CD8-positive, alpha-beta memory T cell (primary cell): ENCODE measurements around the gene CYP2U1. TPM values are rescaled to one million over a fixed set of nuclear protein-coding genes. Genes with fewer than 3 reads are reported as not detected.
"Not testable (repeated sequence)": the region's sequence is repeated elsewhere in the genome, so short reads cannot be mapped to it uniquely, and the experiment has no call there.

Experiments
- CTCF ChIA-PET: fragments of 350-600 bp; sonication (Branson Sonifier 250); formaldehyde crosslinking; loops from one replicate; lab custom pipeline; 2021; ENCODE audit warnings: antibody characterized with exemption; lab: Charles Lee
- POLR2A ChIA-PET: fragments of 350-600 bp; sonication (Branson Sonifier 250); formaldehyde crosslinking; loops from one replicate; lab custom pipeline; 2021; ENCODE audit warnings: antibody characterized with exemption; lab: Charles Lee
- DNase-seq, 5 donors: peaks; one replicate each; pipeline versions ENCODE4 v3.0.0 to v3.0.0-alpha.2; 2020 to 2022; ENCODE audit warnings: mixed read lengths in 1 of 5
- H3K27ac ChIP-seq: one replicate; pipeline ENCODE4 v1.7.0; 2013; ENCODE audit warnings: low read depth, mild to moderate bottlenecking, low read length, moderate library complexity
- H3K27me3 ChIP-seq: 2 replicates; pipeline ENCODE4 v1.7.0; 2013; ENCODE audit warnings: low read length, mild to moderate bottlenecking; ENCODE audit not compliant: insufficient read depth, poor library complexity, severe bottlenecking
- H3K36me3 ChIP-seq: 2 replicates; pipeline ENCODE4 v1.7.0; 2013; ENCODE audit warnings: mild to moderate bottlenecking, low read length, moderate library complexity; ENCODE audit not compliant: insufficient read depth
- H3K4me1 ChIP-seq: 2 replicates; pipeline ENCODE4 v1.7.0; 2013; ENCODE audit warnings: mild to moderate bottlenecking, low read length, moderate library complexity; ENCODE audit not compliant: insufficient read depth
- H3K4me3 ChIP-seq: 2 replicates; pipeline ENCODE4 v1.7.0; 2013; ENCODE audit warnings: mild to moderate bottlenecking, low read length
- H3K9me3 ChIP-seq: 2 replicates; pipeline ENCODE4 v1.7.0; 2013; ENCODE audit warnings: mild to moderate bottlenecking, low read length
- H3K27ac Mint-ChIP-seq, 8 donors: one replicate each; pipeline ENCODE4 v1.8.0; 2020 to 2021; ENCODE audit warnings: mixed read lengths in 8 of 8, mild to moderate bottlenecking in 6 of 8, inconsistent platforms in 3 of 8, moderate library complexity in 3 of 8
- H3K27me3 Mint-ChIP-seq, 2 donors: one replicate each; pipeline ENCODE4 v1.8.0; 2020 to 2021; ENCODE audit warnings: mixed read lengths in 2 of 2, mild to moderate bottlenecking in 1 of 2, moderate library complexity in 1 of 2
- H3K36me3 Mint-ChIP-seq, 3 donors: one replicate each; pipeline ENCODE4 v1.8.0; 2020 to 2021; ENCODE audit warnings: mixed read lengths in 3 of 3, inconsistent platforms in 1 of 3, mild to moderate bottlenecking in 1 of 3
- H3K4me1 Mint-ChIP-seq, 3 donors: one replicate each; pipeline ENCODE4 v1.8.0; 2020 to 2021; ENCODE audit warnings: mixed read lengths in 3 of 3, inconsistent platforms in 1 of 3, mild to moderate bottlenecking in 1 of 3
- H3K4me3 Mint-ChIP-seq, 7 donors: one replicate each; pipeline ENCODE4 v1.8.0; 2020 to 2021; ENCODE audit warnings: mixed read lengths in 7 of 7, mild to moderate bottlenecking in 6 of 7, moderate library complexity in 4 of 7, inconsistent platforms in 2 of 7
- H3K9me3 Mint-ChIP-seq, 5 donors: one replicate each; pipeline ENCODE4 v1.8.0; 2020 to 2022; ENCODE audit warnings: mixed read lengths in 5 of 5, mild to moderate bottlenecking in 3 of 5, moderate library complexity in 2 of 5, inconsistent platforms in 1 of 5
- polyA plus RNA-seq: library from polyadenylated mRNA; unstranded; fragments of 300-500 nt; fragmentation: Illumina TruSeq; gene quantifications from one replicate; pipeline ENCODE4 v1.2.3, GENCODE V29; 2021
- total RNA-seq, 2 experiments: library from RNA; stranded (reverse); gene quantifications; one replicate each; pipeline ENCODE4 v1.2.3, GENCODE V29; 2021

CYP2U1 gene
- total and polyA plus RNA-seq, 3 experiments from 2014 or later: 2.7 to 4.0 (median 2.9) TPM

GRCh38 chr4:107906458-107907100 is 24.8 kb upstream of the CYP2U1 start:
- peaks cover 5% of the 10 kb centered on the region for H3K27me3 ChIP-seq
- Mint-ChIP-seq H3K27me3 (peaks cover 6 to 38% of the 10 kb centered on the region in 2 donors), H3K4me3 (no peak overlapping the region), H3K4me1 (no peaks in the 10 kb centered on the region), H3K9me3 (no peaks in the 10 kb centered on the region), H3K36me3 (no peaks in the 10 kb centered on the region), H3K27ac (no peak overlapping the region)
- H3K4me3 ChIP-seq: no peak overlapping the region
- CTCF ChIA-PET: no interaction called here
- H3K4me1 ChIP-seq: no peaks in the 10 kb centered on the region
- POLR2A ChIA-PET: no interaction called here
- no peaks in the 10 kb centered on the region for H3K36me3 ChIP-seq
- DNase-seq: no peak
- no peak overlapping the region for H3K27ac ChIP-seq
- no peaks in the 10 kb centered on the region for H3K9me3 ChIP-seq

DNA sequence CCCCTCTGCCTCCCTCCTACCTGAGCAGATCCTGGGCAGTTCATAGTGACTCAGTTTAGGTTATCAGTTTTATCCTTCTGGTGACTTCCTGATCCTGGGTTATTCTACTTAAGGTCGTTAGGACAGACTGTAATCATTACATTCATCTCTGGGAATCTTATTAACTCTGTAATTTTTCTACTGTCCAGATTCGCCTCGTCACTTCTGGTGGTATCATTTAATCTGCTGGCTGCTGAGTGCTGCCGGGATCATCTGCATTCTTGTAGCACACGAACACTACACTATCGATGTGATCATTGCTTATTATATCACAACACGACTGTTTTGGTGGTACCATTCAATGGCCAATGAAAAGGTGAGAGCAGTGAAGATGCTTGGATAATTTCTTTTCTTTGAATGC is 23.0 kb upstream of the CYP2U1 start:
- H3K9me3 ChIP-seq: no peaks in the 10 kb centered on the region
- H3K36me3 Mint-ChIP-seq: no peaks in the 10 kb centered on the region
- no peak overlapping the region for H3K27ac ChIP-seq
- no peak for DNase-seq
- peaks cover 5% of the 10 kb centered on the region for H3K27me3 ChIP-seq
- no peaks in the 10 kb centered on the region for H3K9me3 Mint-ChIP-seq
- H3K4me3 Mint-ChIP-seq: no peak overlapping the region
- CTCF ChIA-PET: no interaction called here
- POLR2A ChIA-PET: no interaction called here
- H3K27me3 Mint-ChIP-seq: peaks cover 3 to 27% of the 10 kb centered on the region in 2 donors
- H3K4me1 ChIP-seq: no peaks in the 10 kb centered on the region
- no peaks in the 10 kb centered on the region for H3K36me3 ChIP-seq
- peaks cover 0 to 4% (median 4%) of the 10 kb centered on the region in 3 donors for H3K4me1 Mint-ChIP-seq
- H3K4me3 ChIP-seq: no peak overlapping the region
- H3K27ac Mint-ChIP-seq: no peak overlapping the region

DNA sequence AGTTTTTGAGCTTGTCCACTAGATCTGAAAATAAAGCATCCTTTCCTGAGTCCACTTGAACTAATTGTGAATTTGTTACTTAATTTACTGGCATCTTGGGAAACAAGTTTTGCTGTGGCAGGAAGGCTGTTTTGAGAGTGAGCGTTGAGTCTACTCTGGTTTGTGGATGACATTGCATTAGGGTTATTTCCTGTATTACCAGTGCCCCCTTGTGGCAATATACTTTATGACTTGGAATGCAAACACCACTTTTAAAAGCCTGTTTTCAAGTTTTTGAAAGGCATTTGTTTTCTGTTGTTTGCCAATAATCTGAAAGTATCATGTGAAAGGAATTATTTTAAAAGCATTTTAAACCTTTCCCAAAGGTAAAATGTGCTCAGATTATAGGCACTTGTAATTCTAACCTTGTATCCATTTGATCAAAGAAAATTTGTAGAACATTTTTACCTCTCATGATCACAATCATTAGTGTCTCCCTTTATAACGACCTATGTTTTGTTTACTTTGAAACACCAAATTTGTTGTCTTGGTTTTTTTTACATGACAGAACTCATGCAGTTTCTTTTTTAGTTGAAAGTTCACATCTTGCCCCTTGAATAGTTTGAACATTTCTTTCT is 18.0 kb upstream of the CYP2U1 start:
- POLR2A ChIA-PET: no interaction called here
- no peaks in the 10 kb centered on the region for H3K9me3 Mint-ChIP-seq
- Histone ChIP-seq H3K27ac (no peak overlapping the region), H3K9me3 (no peaks in the 10 kb centered on the region), H3K4me1 (no peaks in the 10 kb centered on the region), H3K27me3 (no peaks in the 10 kb centered on the region), H3K4me3 (no peak overlapping the region), H3K36me3 (no peaks in the 10 kb centered on the region)
- DNase-seq: peak in 2 of 5 donors; percentile 46 to 57
- CTCF ChIA-PET: interaction anchor here (0.7 to 1.3 kb wide), 2 partner anchors 10 to 18 kb away, joined by 3 to 5 read pairs; no protein-coding TSS in a partner anchor
- H3K27me3 Mint-ChIP-seq: peaks cover under 1 to 31% of the 10 kb centered on the region in 2 donors
- no peak overlapping the region for H3K4me3 Mint-ChIP-seq
- H3K4me1 Mint-ChIP-seq: peaks cover 0 to 4% (median 4%) of the 10 kb centered on the region in 3 donors
- no peak overlapping the region for H3K27ac Mint-ChIP-seq
- no peaks in the 10 kb centered on the region for H3K36me3 Mint-ChIP-seq

- Histone ChIP-seq H3K36me3 (no peaks in the 10 kb centered on the region), H3K4me1 (no peaks in the 10 kb centered on the region), H3K9me3 (no peaks in the 10 kb centered on the region), H3K27me3 (no peaks in the 10 kb centered on the region), H3K4me3 (no peak overlapping the region), H3K27ac (no peak overlapping the region)
- Mint-ChIP-seq H3K4me3 (no peak overlapping the region), H3K4me1 (peaks cover 0 to 4% (median 4%) of the 10 kb centered on the region in 3 donors), H3K27ac (no peak overlapping the region), H3K36me3 (no peaks in the 10 kb centered on the region), H3K9me3 (peaks cover 3 to 11% (median 8%) of the 10 kb centered on the region in 5 donors), H3K27me3 (peaks cover 9 to 37% of the 10 kb centered on the region in 2 donors)
- POLR2A ChIA-PET: no interaction called here
- CTCF ChIA-PET: no interaction called here
- no peak for DNase-seq
These were observed 16.1 kb upstream of the CYP2U1 start for GRCh38 chr4:107915220-107915619.

- no peak overlapping the region for H3K27ac ChIP-seq
- no peak overlapping the region for H3K4me3 ChIP-seq
- no peaks in the 10 kb centered on the region for H3K4me1 ChIP-seq
- no peaks in the 10 kb centered on the region for H3K9me3 ChIP-seq
- H3K27me3 ChIP-seq: no peaks in the 10 kb centered on the region
- H3K9me3 Mint-ChIP-seq: peaks cover 3 to 11% (median 8%) of the 10 kb centered on the region in 5 donors
- ChIA-PET CTCF (no interaction called here), POLR2A (no interaction called here)
- H3K36me3 Mint-ChIP-seq: no peaks in the 10 kb centered on the region
- peaks cover 0 to 4% (median 4%) of the 10 kb centered on the region in 3 donors for H3K4me1 Mint-ChIP-seq
- no peak overlapping the region for H3K4me3 Mint-ChIP-seq
- H3K27ac Mint-ChIP-seq: no peak overlapping the region
- H3K36me3 ChIP-seq: no peaks in the 10 kb centered on the region
- no peak for DNase-seq
- peaks cover 14 to 35% of the 10 kb centered on the region in 2 donors for H3K27me3 Mint-ChIP-seq
These were observed 14.7 kb upstream of the CYP2U1 start for GRCh38 chr4:107916623-107917022.

GRCh38 chr4:107917500-107917899 is 13.8 kb upstream of the CYP2U1 start:
- Histone ChIP-seq H3K9me3 (no peaks in the 10 kb centered on the region), H3K36me3 (no peaks in the 10 kb centered on the region), H3K27me3 (no peaks in the 10 kb centered on the region), H3K4me3 (no peak overlapping the region), H3K4me1 (no peaks in the 10 kb centered on the region), H3K27ac (no peak overlapping the region)
- ChIA-PET CTCF (no interaction called here), POLR2A (no interaction called here)
- DNase-seq: no peak
- peaks cover 3 to 11% (median 8%) of the 10 kb centered on the region in 5 donors for H3K9me3 Mint-ChIP-seq
- peaks cover 15 to 42% of the 10 kb centered on the region in 2 donors for H3K27me3 Mint-ChIP-seq
- H3K27ac Mint-ChIP-seq: no peak overlapping the region
- H3K4me3 Mint-ChIP-seq: no peak overlapping the region
- H3K4me1 Mint-ChIP-seq: peaks cover 0 to 4% (median 4%) of the 10 kb centered on the region in 3 donors
- H3K36me3 Mint-ChIP-seq: no peaks in the 10 kb centered on the region

DNA sequence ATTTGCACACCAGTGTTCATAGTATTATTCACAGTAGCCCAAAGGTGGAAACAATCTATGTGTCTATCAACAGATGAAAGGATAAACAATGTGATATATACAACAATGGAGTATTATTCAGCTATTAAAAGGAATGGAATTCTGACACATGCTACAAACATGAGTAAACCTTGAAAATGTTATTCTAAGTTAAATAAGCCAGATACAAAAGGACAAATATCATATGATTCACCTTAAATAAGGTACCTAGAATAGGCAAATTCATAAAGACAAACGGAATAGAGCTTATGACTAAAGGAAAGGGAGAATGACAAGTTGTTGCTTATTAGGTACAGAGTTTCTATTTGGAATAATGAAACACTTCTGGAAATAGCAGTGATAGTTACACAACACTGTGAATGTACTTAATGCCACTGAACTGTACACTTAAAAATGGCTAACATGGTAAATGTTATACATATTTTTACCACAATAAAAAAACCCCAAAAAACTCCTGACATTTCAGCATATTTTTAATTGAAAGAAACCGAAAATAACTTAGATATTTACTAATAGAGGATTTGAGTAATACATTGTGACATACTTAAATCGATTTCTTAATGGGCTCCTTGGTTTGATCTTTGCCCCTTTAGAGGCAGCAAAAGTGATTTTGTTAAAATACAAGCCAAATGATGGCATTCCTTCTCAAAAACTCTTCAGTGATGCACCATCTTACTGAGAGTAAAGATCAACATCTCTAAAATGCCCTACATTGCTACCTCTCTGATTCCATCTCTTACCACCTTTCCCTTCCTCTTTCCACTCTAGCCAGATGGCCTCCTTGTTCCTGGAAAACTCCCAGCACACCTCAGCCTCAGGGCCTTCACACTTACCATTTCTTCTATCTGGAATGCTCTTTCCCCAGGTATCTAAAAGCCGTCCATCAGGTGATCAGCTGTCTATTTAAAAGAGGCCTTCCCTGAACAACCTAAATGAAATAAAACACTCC is 8.6 kb upstream of the CYP2U1 start:
- CTCF ChIA-PET: no interaction called here
- no peak overlapping the region for H3K27ac ChIP-seq
- H3K4me1 ChIP-seq: no peaks in the 10 kb centered on the region
- H3K27me3 ChIP-seq: no peaks in the 10 kb centered on the region
- POLR2A ChIA-PET: no interaction called here
- H3K4me3 ChIP-seq: no peak overlapping the region
- Mint-ChIP-seq H3K27me3 (peaks cover 15 to 38% of the 10 kb centered on the region in 2 donors), H3K27ac (no peak overlapping the region), H3K36me3 (no peaks in the 10 kb centered on the region), H3K9me3 (peaks cover 3 to 11% (median 8%) of the 10 kb centered on the region in 5 donors), H3K4me3 (no peak overlapping the region), H3K4me1 (no peaks in the 10 kb centered on the region)
- no peaks in the 10 kb centered on the region for H3K9me3 ChIP-seq
- no peak for DNase-seq
- H3K36me3 ChIP-seq: no peaks in the 10 kb centered on the region

DNA sequence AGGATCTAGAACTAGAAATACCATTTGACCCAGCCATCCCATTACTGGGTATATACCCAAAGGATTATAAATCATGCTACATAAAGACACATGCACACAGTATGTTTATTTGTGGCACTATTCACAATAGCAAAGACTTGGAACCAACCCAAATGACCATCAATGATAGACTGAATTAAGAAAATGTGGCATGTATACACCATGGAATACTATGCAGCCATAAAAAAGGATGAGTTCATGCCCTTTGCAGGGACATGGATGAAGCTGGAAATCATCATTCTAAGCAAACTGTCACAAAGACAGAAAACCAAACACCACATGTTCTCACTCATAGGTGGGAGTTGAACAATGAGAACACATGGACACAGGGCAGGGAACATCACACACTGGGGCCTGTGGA is 5.6 kb upstream of the CYP2U1 start:
- H3K9me3 Mint-ChIP-seq, H3K4me1 ChIP-seq, H3K9me3 ChIP-seq, H3K27me3 ChIP-seq, CTCF ChIA-PET, H3K4me3 Mint-ChIP-seq, POLR2A ChIA-PET, H3K36me3 Mint-ChIP-seq, H3K36me3 ChIP-seq, H3K27ac Mint-ChIP-seq, H3K4me1 Mint-ChIP-seq, H3K27ac ChIP-seq, H3K4me3 ChIP-seq, DNase-seq: not testable (repeated sequence)
- H3K27me3 Mint-ChIP-seq: peaks cover 6 to 13% of the 10 kb centered on the region in 2 donors
